ENCODE measurements around the gene PARP12. TPM values are rescaled to one million over a fixed set of nuclear protein-coding genes. Genes with fewer than 3 reads are reported as not detected.

Gene PARP12
- total and polyA plus RNA-seq, 2 of the 13 experiments (the other 11 are each of a cell fraction or from before 2014, with no cell fraction given): 15.5 to 35.2 TPM

DNA sequence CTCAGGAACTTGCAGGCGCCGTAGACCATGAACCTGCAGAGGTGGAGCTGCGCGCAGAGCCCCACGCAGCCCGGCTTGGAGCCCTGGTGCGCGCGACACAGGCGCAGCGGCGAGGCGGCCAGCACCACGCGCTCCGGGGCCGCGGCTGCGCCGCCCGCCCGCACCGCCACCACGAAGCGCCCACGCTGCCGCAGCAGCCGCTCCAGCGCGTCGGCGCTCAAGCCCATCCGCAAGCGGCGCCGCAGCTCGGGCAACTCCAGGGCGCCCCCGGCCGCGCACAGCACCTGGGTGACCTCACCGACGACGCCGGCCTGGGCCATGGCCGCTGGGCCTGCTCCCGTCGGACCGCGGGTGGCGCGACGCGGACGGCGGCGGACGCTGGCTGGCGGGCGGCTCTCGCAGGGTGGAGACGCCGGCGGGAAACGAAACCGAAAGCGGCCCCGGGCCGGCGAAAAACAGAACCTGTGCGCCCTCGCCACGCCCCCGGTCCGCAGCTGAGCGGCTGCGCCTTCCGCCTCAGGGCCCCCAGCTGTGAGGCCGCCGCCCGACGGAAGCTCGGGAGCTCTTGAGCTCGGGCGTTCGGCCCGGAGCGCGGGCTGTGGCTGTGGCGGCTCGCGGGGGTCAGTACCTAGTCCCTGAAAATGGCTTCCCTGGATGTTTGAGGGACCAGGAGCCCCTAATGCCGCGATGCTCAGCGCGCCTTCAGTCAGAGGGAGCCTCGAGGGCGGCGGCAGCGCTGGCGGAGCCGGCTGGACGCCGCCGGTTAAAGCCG lies at the start of gene PARP12 (continued):
- TF ChIP-seq ISX (CRISPR knock-in tag; conservative IDR thresholded peaks at IDR 0.05): 0 out of 2 replicates have a peak, but pooled peaks have one; percentile 36
- TF ChIP-seq, protein P1, sequence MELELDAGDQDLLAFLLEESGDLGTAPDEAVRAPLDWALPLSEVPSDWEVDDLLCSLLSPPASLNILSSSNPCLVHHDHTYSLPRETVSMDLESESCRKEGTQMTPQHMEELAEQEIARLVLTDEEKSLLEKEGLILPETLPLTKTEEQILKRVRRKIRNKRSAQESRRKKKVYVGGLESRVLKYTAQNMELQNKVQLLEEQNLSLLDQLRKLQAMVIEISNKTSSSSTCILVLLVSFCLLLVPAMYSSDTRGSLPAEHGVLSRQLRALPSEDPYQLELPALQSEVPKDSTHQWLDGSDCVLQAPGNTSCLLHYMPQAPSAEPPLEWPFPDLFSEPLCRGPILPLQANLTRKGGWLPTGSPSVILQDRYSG (CRISPR knock-in tag; IDR thresholded peaks at IDR 0.05): no peak; the same call in 1 of the 2 replicates
- TF ChIP-seq TARDBP (CRISPR knock-in tag; IDR thresholded peaks at IDR 0.05): peak; percentile 63
- TF ChIP-seq REL (CRISPR knock-in tag; conservative IDR thresholded peaks at IDR 0.05): no peak
- TF ChIP-seq, protein P2, sequence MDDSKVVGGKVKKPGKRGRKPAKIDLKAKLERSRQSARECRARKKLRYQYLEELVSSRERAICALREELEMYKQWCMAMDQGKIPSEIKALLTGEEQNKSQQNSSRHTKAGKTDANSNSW (CRISPR knock-in tag; IDR thresholded peaks at IDR 0.05; ENCODE audit: borderline replicate concordance): no peak
- TF ChIP-seq, protein P3, sequence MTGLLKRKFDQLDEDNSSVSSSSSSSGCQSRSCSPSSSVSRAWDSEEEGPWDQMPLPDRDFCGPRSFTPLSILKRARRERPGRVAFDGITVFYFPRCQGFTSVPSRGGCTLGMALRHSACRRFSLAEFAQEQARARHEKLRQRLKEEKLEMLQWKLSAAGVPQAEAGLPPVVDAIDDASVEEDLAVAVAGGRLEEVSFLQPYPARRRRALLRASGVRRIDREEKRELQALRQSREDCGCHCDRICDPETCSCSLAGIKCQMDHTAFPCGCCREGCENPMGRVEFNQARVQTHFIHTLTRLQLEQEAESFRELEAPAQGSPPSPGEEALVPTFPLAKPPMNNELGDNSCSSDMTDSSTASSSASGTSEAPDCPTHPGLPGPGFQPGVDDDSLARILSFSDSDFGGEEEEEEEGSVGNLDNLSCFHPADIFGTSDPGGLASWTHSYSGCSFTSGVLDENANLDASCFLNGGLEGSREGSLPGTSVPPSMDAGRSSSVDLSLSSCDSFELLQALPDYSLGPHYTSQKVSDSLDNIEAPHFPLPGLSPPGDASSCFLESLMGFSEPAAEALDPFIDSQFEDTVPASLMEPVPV (CRISPR knock-in tag; IDR thresholded peaks at IDR 0.05): peak; percentile 53; the same call in 1 of the 2 replicates
- 0 out of 2 replicates have a peak, but pooled peaks have one; percentile 34 for TF ChIP-seq NCOA1 (CRISPR knock-in tag; IDR thresholded peaks at IDR 0.05)
- TF ChIP-seq PTBP1 (IDR thresholded peaks at IDR 0.05; ENCODE audit: low read depth, low read length, poor library complexity, severe bottlenecking): no peak
- TF ChIP-seq, protein P4, sequence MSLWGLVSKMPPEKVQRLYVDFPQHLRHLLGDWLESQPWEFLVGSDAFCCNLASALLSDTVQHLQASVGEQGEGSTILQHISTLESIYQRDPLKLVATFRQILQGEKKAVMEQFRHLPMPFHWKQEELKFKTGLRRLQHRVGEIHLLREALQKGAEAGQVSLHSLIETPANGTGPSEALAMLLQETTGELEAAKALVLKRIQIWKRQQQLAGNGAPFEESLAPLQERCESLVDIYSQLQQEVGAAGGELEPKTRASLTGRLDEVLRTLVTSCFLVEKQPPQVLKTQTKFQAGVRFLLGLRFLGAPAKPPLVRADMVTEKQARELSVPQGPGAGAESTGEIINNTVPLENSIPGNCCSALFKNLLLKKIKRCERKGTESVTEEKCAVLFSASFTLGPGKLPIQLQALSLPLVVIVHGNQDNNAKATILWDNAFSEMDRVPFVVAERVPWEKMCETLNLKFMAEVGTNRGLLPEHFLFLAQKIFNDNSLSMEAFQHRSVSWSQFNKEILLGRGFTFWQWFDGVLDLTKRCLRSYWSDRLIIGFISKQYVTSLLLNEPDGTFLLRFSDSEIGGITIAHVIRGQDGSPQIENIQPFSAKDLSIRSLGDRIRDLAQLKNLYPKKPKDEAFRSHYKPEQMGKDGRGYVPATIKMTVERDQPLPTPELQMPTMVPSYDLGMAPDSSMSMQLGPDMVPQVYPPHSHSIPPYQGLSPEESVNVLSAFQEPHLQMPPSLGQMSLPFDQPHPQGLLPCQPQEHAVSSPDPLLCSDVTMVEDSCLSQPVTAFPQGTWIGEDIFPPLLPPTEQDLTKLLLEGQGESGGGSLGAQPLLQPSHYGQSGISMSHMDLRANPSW (CRISPR knock-in tag; IDR thresholded peaks at IDR 0.05; ENCODE audit: borderline replicate concordance): no peak
- no peak for TF ChIP-seq YEATS2 (CRISPR knock-in tag; IDR thresholded peaks at IDR 0.05; ENCODE audit: borderline replicate concordance)
- TF ChIP-seq SUZ12 (IDR thresholded peaks at IDR 0.05; ENCODE audit: low read depth, low read length): no peak
- TF ChIP-seq MEIS2 (CRISPR knock-in tag; IDR thresholded peaks at IDR 0.05): peak; percentile 64
- TF ChIP-seq, protein P5, sequence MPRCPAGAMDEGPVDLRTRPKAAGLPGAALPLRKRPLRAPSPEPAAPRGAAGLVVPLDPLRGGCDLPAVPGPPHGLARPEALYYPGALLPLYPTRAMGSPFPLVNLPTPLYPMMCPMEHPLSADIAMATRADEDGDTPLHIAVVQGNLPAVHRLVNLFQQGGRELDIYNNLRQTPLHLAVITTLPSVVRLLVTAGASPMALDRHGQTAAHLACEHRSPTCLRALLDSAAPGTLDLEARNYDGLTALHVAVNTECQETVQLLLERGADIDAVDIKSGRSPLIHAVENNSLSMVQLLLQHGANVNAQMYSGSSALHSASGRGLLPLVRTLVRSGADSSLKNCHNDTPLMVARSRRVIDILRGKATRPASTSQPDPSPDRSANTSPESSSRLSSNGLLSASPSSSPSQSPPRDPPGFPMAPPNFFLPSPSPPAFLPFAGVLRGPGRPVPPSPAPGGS (CRISPR knock-in tag; IDR thresholded peaks at IDR 0.05): no peak; the same call in 1 of the 2 replicates
- TF ChIP-seq ZNF253 (CRISPR knock-in tag; IDR thresholded peaks at IDR 0.05; ENCODE audit: borderline replicate concordance): no peak
- no peak for TF ChIP-seq ZNF614 (CRISPR knock-in tag; IDR thresholded peaks at IDR 0.05; ENCODE audit: borderline replicate concordance)
- TF ChIP-seq, protein P6, sequence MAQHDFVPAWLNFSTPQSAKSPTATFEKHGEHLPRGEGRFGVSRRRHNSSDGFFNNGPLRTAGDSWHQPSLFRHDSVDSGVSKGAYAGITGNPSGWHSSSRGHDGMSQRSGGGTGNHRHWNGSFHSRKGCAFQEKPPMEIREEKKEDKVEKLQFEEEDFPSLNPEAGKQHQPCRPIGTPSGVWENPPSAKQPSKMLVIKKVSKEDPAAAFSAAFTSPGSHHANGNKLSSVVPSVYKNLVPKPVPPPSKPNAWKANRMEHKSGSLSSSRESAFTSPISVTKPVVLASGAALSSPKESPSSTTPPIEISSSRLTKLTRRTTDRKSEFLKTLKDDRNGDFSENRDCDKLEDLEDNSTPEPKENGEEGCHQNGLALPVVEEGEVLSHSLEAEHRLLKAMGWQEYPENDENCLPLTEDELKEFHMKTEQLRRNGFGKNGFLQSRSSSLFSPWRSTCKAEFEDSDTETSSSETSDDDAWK (CRISPR knock-in tag; IDR thresholded peaks at IDR 0.05): no peak
- no peak for TF ChIP-seq JARID2 (CRISPR knock-in tag; IDR thresholded peaks at IDR 0.05; ENCODE audit: insufficient replicate concordance)
- no peak for TF ChIP-seq ZNF24 (IDR thresholded peaks at IDR 0.05)
- TF ChIP-seq SIX1 (CRISPR knock-in tag; IDR thresholded peaks at IDR 0.05; ENCODE audit: borderline replicate concordance): no peak
- TF ChIP-seq ZNF510 (CRISPR knock-in tag; IDR thresholded peaks at IDR 0.05; ENCODE audit: low read depth): no peak
- 0 out of 2 replicates have a peak, but pooled peaks have one; percentile 23 for TF ChIP-seq CCDC6 (CRISPR knock-in tag; IDR thresholded peaks at IDR 0.05)
